ENCODE results near the gene GPR21.

GPR21 gene

DNA sequence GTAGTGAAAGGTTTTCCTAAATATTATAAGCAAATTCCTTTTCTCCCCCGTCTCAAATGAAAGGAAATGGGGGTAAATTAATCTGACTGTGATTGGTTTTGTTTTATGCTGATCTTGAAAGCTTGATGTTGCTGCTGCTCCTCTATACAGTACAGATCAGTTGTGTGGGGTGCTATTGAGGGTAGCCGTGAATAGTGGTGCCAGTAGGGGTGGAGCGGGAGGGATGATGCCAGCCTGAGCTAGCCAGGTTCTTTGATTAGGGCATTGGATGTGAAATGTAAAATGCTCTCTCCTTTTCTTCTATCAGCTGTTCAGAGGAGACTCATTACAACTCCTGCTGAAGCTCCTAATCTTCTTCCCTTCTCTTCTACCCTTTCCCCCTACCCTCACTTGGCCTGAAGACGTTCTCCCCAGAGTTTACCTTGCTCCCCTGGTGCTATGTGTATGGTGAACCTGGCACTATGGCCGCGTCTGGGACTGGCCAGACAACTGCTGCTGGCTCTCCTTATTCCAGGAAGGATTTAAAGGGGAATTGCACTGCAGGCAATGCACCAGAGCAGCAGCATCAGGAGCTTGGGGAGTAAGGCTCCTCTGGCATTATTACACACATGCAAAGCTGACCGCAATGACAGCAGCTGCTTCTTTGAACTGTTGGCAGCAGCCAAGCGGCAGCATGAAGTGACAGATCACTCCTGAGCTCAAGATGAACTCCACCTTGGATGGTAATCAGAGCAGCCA lies 566 bp downstream of the GPR21 start:
- DNase-seq (ENCODE audit: low read depth): peak; percentile 68

DNA sequence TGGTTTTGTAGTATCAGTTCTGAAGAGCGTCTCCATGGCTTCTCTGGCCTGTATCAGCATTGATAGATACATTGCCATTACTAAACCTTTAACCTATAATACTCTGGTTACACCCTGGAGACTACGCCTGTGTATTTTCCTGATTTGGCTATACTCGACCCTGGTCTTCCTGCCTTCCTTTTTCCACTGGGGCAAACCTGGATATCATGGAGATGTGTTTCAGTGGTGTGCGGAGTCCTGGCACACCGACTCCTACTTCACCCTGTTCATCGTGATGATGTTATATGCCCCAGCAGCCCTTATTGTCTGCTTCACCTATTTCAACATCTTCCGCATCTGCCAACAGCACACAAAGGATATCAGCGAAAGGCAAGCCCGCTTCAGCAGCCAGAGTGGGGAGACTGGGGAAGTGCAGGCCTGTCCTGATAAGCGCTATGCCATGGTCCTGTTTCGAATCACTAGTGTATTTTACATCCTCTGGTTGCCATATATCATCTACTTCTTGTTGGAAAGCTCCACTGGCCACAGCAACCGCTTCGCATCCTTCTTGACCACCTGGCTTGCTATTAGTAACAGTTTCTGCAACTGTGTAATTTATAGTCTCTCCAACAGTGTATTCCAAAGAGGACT lies 1.5 kb downstream of the GPR21 start:
- DNase-seq (ENCODE audit: low read depth): no peak

DNA sequence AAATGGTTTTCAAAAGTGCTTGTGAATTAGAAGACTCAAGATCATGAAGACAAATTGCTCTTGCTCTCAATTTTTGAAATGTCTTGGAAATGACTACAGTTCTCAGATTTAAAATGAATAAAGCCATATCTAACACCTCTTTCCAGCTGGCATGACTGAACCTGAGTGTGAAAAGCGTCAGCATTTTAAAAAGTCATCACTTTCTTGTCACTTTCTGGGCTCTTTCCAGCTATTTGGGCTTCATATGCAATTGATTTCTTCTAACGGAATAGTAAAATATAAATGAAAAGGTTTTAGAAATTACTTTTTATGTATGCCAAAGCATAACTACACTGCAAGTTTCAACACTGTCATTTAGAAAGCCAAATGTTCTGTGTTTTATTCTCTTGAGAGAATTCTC lies 2.3 kb downstream of the GPR21 start:
- DNase-seq (ENCODE audit: low read depth): no peak

DNA sequence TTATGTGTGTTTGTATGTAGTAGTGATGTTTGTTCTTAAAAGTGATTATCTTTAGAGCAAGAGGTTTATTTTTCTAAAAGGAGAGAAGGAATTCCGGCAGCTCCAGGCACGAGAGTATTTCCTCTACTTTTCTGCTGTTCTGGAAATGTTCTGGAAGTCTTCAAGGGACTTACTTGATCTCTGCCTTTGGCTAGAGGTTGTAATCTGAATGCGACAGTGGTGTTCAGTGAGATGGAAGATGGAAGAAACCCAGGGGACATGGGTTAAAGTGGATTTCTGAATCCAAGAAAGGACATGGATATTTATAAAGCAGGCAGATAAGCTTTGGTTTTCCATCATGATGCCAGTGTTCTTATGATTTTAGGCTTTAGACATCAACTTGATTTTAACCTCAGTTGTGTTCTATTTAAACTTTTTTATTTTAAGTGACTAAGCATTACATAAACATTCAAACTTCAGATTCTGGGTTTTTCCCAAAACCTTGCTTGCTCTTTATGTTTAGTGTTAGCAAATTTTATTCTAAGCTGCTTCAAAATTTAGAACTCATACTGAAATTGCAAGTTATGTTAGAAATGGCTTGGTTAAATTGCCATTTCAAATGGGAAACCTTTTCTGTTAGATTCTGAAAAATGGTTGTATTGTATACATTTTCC lies 3.6 kb downstream of the GPR21 start:
- DNase-seq (ENCODE audit: low read depth): no peak

DNA sequence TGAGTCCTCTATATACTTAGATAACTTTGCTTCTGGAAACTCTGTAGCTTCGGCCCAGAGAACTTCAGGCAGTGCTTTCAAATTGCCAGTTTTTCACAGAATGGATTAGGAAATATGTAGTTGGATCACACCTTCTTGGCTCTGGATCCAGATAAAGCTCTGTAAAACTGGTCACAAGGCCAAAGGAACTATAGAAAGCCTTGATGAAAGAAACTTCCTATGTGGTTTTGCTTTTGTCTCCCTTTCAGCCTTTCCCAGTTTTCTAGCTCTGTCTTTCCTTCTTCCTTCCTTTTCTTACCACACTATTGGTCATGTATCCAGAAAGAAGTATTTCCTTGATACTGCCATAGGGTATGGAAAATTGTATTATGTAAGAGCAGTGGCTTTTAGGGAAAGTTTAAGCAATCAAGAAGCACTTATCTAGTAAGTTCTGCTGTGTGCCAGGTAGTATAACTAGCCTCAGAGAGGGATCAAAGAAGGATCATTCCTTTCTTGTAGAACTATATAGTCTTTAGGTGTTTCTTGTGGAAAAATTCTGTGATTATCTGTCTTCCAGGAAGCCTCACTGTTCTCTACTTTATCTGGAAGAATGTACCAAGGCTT lies 6.3 kb downstream of the GPR21 start:
- peak; percentile 38 for DNase-seq (ENCODE audit: low read depth)

DNA sequence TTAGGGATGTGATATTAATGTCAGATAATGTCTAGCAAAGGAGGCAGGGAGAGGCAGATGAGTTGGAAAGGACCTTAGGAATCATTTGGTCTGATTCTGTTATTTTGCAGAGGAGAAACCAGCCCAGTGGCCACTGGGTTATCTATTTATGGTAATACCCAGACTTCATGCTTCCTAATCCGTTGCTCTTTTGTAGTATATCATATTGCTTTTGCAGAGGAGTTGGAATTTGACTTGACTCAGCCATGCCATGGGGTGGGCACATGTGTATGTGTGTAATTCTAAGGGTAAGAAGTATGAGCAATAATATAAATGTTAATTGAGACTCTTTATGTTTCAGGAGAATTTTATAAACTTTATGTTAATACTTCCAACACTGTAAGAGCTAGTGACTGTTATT lies 7.3 kb downstream of the GPR21 start:
- DNase-seq (ENCODE audit: low read depth): no peak

DNA sequence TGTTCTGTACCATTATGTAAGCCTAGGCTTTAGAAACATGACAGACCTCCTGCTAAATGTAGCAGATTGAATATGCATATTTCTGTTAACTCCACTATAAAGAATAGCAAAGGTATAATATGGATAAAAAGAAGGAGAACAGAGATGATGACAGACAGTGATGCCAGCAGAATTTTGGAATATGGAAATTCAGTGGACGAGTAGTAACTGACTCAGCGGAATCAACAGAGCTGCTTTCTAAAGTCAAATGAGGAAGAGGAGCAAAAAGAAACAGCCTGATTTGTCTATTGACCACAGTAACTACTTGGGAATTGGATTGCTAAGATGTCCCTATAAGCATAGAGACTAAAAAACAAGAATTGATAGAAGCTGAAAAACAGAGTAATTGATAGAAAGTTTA lies 8.0 kb downstream of the GPR21 start:
- no peak for DNase-seq (ENCODE audit: low read depth)

DNA sequence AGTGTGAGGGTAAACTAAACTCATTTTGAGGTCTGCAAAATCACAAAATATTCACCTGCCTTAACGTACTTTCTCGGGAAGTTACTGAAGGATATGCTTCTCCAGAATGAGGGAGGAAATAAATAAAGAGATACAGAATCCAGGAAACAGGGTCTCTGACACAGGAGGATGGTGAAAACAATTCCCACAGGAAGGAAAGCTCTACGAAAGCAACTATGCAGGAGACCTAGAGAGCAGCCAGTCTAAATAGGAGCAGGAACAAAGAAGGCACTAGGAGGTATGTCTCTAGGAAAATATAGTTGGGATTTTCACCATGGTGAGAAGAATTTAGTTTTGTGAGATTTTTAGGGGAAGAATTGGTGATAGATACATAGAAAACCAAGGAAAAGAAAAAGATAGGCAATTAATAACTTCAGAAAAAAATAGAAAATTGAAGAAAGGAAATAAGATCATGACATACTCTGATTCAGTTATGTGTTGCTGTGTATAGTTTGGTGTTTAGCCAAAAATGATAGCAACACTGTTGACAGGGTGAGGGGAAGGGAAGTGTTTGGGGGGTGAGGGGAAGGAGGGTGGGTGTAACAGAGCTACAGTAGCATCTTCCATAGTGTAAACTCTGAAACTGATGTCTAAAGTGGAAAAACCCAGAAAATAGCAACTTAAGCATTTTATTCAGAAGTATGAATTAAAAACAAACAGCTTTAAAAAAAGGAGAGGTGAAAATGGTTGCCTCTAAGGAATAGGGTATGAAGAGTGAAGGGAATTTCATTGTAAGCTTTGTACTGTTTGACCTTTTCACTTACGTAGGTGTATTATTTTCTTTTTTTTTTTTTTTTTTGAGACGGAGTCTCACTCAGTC lies 9.8 kb downstream of the GPR21 start:
- DNase-seq (ENCODE audit: low read depth): no peak

DNA sequence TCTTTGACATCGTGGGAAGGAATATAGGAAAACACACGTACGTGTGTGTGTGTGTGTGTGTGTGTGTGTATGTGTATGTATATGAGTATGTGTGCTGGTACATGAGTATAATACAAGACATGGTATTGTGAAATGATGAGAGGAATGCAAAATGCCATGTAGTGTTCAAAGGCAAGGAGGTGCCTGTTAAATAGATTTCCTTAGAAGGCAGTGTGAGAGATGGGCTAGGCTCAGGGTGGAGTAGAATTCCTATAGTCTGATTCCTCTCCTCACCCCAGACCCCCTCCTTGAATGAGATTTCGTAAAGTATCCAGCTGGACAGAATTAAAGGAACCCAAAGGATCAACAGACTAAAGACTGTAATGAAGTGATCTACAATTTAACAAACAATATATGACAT lies 11.1 kb downstream of the GPR21 start:
- DNase-seq (ENCODE audit: low read depth): peak; percentile 91

DNA sequence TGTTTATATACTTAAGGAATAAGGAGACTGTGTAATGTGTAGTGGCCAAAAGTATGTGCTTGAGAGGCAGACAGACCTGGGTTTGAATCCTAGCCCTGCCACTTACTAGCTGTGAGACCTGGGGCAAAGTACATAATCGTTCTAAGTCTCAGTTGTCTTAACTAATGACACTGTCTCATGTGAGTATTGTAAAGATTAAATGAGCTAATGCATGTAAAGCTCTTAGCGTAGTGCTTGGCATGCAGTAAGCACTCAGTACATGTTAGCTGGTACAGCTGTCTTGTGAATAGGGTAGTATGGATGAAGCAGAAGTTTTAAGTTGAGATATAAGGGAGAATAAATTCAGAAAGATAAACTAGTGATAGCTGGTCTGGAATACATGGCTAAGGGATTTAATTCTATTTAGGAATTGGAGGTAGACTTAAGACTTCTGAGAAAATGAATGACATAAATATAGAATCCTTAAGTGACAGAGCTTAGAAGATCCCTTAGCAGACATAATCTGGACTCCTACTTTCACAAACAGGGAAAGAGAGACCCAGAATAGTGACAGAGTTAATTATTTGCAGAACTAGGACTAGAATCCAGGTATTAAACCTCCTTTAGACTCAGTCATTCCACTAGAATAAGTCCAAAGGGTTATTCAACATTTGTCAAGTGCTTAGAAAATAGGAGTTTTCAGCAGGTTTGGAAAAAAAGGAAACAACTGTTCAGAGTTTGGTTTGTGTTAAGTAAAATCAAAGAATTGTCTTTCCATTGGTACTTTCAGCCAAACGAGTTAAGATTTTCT lies 13.1 kb downstream of the GPR21 start:
- DNase-seq (ENCODE audit: low read depth): no peak

DNA sequence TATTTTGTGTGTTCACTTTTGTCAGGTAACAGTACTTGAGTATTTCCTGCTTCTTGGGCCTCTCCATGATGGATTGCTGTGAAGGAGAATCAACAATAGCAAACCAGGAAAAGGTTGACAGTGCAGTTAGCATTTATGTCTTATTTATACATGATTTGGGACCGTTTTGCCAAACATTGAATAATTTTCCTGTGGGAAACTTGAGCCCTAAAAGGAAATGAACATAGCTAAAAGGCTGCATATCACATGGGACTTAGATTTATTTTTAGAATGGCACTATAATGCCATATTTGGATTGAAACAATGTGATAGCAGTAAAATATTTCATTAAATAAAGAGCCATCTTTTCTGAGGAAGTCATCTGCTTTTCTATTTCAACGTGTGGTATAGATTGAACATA lies 15.3 kb downstream of the GPR21 start:
- no peak for DNase-seq (ENCODE audit: low read depth)

DNA sequence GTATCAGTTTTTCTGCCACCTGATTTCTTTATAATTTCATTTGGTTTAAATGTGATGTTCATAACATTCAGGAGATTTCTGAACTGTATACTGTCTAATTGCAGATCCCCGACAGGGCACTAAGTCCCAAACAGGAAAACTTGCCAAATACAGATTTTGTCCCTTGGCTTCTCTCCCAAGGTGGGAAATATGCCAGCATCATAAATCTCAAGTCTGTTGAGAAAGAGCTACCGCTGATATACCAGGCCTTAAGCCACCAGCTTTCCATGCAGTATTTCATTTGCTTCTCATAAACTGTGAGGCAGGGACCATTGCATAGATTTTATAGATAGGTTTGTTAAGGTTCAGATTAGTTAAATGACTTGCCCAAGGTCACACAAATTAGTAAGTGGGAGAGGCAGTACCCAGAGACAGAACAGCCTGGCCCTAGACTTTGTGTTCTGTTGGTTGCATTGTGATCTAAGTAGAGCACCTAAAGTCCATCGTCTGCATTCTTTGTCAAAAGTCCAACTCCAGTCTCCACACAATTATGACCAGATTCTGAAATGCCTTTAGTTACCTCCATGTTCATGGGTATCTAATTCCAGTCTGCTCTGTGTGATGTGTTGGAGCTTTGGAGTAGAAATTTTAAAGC lies 16.2 kb downstream of the GPR21 start:
- peak; percentile 74 for DNase-seq (ENCODE audit: low read depth)

DNA sequence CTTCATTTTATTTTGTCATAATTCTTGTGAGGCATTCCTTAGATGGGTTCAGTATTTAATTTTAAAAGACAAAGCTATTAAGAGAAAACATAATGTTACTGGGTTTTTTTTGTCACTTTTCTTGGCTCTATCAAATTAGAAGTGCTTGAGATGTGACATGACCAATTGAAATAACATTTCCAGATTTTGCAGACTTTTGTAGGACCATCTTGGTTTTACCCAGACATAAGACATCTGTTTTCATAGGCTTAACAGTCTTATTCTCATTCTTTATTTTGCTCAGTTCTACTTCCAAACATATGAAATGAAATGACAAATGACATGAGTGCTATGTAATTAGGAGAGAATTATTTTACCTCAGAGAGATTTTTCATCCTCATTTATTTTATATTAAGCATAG lies 19.6 kb downstream of the GPR21 start:
- no peak for DNase-seq (ENCODE audit: low read depth)

DNA sequence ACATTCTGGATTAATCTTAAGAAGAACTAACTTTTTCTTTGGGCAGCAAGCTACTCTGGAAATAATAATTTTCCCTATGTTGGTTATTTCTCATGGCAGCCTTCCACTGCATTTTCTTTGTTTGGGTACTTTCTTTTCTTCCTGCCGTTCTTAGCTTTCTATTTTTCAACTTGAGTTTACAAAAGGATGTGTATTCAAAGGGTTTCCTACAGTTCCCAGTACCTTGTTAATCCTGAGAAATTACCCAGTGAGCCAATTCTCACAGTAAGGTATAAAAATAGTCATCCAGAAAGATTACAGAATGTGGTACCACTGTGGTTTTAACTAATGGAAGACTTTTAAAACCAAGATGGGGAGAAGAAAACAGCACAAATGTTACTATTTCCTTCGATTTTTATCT lies 20.2 kb downstream of the GPR21 start:
- no peak for DNase-seq (ENCODE audit: low read depth)

DNA sequence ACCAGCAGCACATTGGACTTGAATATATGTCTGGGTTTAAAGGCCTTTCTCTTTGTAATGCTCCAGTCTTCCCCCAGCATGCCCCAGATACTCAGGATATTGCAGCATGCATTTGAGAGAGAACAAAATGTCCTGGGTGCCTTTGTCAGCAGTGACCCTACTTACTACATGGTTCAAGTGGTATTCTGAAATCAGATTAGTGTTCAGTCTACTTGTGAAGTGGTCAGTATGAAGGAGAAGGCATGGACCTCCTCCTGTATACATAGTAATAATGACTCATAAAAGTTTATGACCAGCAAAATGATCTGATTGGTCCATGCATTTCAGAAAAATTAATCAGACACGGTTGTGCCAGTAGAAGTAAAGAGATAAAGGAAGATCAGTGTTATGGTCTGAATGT lies 25.4 kb downstream of the GPR21 start:
- DNase-seq (ENCODE audit: low read depth): peak; percentile 98

DNA sequence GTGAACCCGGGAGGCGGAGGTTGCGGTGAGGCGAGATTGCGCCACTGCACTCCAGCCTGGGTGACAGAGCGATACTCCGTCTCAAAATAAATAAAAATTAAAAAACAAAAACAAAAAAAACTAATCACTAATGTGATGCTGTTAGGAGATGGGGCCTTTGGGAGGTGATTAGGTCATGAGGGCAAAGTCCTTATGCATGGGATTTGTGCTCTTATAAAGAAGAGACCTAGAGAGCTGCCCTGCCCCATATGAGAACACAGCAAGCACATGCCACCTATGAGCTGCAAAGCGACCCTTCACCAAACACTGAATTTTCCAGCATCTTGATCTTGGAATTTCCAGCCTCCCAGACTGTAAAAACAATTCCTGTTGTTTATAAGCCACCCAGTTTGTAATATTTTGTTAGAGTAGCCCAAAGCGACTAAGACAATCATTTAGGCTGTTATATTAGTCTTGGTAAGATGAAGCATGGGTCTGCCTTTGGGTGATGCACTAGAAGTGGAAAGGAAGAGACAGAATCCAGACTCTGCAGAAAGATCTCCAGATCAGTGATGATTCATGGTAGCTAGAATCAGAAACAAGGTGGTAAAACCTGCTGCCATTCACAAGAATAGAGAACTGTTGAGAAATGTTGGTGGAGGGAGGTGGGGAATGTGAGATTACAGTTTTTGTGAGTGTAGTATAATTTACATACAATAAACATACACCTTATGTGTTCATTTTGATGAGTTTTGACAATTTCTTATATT lies 26.2 kb downstream of the GPR21 start:
- peak; percentile 80 for DNase-seq (ENCODE audit: low read depth)

DNA sequence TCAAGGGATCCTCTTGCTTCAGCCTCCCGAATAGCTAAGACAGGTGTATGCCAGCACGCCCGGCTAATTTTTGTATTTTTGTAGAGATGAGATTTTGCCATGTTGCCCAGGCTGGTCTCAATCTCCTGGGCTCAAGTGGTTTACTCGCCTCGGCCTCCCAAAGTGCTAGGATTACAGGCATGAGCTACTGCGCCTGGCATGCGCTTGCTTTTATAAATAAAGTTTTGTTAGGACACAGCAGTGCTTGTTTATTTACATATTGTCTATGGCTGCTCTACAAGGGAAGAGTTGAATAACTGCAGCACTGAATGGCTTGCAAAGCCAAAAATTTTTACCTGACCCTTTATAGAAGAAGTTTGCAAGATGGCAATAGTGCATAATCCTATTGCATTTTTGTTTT lies 27.7 kb downstream of the GPR21 start:
- DNase-seq (ENCODE audit: low read depth): no peak

DNA sequence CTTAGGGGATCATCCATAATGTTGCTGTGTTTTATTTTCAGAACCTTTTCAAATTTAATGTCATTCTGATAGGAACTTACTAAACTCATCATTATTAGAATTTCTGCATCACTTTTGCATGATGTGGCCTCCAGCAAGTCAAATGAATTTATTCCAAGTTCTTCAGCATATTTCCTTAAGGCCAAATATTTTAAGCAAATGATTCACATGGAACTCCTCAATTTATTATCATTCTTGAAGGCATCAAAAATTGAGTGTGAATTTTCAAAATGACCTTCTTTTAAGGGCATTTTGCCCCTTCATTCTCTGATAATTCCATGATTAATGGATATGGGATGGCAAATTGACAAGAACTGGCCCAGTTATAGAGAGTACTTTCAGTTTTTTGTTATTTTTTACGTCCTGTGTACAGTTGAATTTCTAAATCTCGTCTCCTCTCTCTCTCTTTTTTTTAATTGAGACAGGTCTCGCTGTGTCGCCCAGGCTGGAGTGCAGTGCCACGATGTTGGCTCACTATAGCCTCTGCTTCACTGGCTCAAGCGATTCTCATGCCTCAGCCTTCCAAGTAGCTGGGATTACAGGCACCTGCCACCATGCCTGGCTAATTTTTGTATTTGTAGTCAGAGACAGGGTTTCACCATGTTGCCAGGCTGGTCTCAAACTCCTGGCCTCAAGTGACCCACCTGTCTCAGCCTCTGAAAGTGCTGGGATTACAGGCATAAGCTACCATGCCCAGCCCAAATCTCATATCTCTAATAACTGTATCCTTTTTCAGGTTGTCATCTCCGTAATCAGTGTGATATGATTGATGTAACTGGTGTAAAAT lies 29.1 kb downstream of the GPR21 start:
- DNase-seq (ENCODE audit: low read depth): no peak

DNA sequence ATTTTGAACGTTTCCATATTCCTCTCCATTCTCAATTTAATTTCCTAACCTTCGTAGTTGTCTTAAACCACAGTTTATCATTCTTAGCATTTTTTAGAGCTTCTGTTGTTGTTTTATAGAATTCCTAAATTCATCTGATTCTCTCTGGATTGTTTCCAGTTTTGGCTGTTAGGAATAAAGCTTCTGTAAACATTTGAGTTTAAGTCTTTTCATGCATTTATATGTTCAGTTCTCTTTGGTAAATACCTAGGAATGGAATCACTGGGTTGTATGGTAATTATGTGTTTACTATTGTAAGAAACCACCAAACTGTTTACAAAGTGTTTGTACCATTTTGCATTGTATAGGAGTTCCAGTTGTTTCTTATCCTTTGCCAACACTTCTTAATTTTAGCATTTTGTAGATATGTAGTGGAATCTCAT lies 29.7 kb downstream of the GPR21 start:
- DNase-seq (ENCODE audit: low read depth): peak; percentile 71

Measured in amniotic epithelial cell (primary cell).